ENCODE results near the gene SOX9.

The SOX9 gene

DNA sequence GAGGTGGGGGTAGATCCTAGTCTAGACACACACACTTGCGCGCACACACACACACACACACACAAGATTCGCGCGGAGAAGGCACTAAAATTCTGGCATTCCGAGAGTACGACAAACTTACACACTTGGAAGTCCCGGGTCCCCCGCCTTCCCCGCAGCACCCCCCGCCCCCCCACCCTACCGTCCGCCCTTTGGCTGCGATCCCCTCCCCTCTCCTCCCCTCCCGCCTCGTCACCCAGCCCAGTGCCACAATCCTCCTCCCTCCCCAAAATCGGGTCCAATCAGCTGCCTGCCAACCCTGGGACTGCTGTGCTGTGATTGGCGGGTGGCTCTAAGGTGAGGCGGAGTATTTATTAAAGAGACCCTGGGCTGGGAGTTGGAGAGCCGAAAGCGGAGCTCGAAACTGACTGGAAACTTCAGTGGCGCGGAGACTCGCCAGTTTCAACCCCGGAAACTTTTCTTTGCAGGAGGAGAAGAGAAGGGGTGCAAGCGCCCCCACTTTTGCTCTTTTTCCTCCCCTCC is at the start of gene SOX9:
SOX9 (plus strand) TSS at position 379 of the 522 bp plus-strand sequence. CDS start 372 bp downstream, outside the sequence.
- no peak for DNase-seq

DNA sequence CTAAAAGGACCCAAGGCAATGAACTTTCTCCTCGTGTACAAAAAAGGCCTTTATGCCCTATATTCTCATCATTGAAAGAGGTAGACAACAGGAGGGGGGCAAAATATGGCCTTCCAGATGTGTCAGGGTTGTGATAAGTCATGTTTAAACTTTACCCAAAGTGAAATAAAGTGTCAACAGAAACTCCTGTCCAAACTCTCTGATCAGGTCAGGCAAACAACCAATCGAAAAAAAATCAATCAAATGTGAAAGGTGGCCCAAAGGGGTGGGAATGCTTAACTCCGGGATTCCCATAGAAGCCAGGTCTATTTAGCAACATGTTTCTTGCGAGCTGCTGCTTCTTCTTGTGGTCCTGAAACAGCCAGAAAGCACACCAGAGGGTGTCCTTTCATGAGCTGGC is 49.5 kb upstream of the SOX9 start:
- DNase-seq = no peak

DNA sequence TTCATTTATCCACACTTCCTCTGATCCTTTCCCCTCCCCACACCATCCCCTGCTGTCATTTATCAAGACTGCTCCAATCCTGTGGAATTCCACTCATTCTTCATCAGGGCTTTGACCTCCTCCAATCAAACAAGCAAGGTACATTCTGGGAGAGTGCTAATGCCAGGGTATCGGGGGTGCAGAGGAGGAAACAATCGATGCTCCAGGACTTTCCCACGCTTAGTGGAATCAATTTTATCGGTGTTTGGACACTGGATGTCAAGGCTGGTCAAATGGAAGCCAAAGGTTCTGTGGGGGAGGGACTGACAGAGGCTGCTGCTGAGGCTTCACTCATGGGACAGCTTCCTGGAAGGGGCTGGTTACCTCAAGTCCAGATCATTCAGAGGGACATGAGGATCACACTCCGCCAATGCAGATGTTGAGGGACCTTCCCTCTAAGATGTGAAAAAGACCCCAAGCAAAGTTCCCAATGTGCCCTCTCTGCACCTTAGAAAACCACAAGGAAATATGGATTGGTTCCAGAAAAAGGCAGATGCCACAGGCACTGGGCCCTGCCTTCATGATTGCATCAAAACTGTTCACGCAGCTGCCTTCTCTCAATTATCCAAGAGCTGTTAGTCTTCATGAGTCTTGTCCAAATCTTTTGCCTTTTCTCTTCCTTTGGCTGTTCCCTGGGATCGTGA is 44.7 kb upstream of the SOX9 start:
- no peak for DNase-seq

DNA sequence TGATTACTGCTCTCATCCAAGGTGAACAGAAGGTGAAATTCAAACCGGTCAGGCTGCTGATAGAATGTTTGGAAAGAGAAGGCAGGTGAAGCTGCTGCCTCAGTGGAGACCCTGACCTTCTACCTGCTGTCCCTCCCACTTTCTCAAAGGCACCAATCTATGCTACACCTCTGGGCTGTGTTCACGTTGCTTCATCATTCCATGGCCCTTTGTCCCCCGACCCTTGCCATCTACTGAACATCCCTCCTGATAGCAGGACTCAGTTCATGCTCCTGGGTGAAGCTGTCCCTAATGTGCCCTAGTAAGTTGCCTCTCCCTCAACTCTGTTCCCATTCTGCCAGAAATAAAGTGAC is 44.2 kb upstream of the SOX9 start:
- DNase-seq = no peak

DNA sequence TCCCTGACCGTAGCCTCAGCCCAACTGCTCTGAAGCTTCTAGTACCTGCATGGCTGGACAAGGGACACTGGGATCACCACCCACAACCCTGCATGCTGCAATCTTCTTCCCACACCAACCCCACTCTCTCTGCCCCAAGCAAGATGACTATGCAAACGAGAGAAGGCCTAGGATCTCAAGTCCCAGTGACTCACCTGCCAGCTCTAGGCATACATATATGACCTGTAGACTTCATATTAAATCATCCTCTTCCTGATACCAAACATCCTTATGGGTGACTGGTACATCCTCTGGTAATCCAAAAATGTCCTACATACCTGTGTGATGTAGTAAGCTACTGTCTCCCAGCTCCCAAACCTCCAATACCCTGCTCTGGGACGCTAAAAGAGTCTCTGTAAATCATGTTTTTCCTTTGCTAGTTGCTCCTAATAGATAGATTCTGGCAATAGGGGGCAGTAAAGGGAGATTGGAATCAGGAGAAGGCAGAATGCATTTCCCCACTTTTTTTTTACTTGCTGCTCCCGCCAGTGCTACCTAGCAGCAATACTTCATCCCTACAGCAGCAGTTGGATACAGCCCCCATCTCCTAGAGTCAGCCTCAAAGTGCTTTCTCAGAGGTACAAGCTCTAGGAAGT is 43.4 kb upstream of the SOX9 start:
- DNase-seq = no peak

DNA sequence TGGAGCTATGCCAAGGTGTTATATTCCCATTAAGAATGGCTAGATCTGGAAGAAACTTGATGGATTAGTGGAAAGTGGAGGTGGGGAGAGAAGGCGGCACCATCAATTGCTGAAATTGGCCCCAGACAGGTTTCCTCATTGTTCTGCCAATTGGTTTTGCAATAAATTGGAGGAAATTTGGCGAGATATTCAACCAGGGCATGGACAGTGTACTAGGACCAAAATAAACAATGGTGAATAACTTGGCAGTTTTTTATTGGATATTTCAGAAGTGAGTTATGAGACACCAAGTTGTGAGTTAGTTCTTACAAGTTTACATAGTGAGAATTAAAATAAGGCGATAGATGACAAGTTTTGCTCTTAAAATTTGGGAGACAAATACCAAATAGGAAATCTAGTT is 41.1 kb upstream of the SOX9 start:
- DNase-seq = no peak

DNA sequence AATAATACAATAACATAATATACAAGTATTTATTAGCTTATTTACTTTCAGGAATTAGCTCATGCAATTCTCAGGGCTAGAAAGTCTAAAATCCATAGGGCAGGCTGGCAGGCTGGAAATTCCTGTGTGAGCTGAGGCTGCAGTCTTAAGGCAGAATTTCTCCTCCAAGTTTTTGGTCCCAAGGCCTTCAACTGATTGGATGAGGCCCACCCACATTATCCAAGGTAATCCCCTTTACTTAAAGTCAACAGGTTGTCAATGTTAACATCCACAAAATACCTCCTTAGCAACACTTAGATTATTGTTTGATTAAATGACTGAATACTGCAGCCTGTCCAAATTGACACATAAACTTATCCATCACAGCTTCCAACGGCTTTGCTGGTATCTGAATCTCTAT is 32.9 kb upstream of the SOX9 start:
- no peak for DNase-seq

DNA sequence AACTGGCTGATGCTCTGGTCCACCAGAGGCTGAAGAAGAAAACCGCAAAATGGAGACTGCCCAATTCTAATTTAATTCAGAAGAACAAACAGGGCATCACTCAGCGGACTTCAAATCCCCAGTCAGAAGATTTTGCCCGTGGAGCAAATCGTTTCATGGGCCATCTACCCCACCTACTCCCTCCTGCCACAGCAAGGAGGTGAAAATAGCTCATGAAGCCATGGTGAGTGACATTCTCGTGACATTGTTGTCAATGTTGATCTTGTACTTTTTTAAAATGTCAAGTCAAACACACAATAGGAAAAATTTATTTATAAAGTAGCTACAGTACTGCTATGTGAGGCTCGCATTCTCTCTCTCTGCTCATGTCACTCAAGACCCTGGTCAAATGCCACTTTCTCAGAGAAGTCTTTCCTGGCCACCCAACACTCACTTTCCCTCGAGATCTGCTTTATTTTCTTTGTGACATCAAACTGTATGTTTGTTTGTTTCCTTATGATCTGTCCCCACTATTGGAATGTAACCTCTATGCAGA is 31.3 kb upstream of the SOX9 start:
- DNase-seq = no peak

DNA sequence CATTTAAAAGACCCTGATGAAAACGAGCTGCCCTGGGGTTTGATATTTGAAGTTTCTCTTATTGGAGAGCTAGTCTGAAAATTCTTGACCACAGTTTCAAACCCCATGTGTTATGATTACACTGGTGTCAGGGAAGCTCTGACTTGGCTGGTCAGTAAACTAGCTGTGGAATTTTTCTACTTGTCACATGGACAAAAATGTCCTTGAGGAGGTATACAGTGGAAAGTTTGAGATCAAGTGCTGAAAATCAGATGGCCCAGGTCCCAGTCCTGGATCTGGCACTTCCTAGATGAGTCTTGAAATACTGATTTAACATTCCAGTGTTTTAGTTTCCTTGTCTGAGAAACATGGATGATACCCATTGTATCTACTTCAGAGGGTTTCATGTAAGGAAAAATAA is 30.7 kb upstream of the SOX9 start:
- DNase-seq = no peak

DNA sequence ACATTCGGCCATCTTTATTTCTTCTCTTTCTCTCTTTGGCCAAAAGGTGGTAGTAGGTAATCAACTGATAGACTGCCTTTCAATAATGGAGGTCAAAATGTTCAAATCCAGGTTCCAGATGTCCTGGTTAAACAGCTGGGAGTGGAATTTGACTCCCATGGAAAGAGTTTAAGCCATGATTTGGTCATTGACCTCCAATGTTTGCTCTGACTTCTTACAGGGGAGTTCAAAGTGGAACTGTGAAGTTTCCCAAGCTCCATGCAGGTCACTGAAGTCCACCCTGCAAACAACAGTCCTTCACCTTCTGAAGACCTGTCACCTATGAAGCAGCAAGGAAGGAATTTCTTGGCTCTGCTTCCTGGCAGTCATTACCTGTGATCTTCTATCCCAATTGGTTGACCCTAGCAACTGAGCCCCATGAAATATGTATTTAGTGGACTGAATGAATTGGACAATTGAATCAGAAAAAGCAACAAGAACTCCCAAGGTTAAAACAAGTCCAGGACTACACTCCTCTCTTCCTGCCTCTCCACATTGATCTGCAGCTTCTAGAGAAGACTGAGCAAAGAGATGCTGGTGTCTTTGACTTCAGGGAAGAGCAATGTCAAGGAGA is 28.0 kb upstream of the SOX9 start:
- no peak for DNase-seq

DNA sequence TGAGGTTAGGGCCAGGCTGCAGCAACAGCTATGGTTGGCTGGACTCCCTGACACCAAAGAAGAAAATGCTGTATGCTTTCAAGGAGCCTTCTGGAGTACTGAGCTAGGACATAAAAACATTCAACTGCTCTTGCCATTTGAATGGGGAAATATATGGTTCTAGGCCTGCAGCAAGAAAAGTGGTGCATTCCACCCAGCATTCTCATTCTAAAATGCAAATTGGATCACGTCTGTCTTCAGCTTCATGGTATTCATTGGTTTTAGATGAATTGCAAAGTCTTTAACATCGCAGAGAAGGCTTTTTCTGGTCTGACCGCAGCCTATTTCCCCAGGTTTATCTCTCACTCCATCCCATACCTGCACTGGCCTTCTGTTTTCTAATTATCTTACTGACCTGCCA is 27.1 kb upstream of the SOX9 start:
- no peak for DNase-seq

DNA sequence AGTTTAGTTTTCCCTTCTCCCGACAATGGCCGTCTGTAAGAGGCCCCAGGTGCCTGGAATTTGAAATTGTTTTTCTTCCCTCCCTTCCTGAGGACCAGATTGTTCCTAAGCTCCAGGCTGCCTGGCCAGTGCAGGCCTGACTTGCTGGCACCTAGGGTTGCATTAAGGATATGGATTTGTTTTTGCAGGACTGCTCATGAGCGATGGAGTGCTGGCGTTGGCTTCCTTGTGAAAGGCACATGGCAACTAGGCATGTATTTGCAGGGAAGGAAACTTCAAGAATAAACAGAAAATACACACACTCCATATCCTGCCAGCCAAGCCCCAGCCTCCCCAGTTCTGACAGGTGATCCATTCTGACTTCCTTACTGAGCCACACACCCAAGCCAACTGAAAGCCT is 25.5 kb upstream of the SOX9 start:
- no peak for DNase-seq

DNA sequence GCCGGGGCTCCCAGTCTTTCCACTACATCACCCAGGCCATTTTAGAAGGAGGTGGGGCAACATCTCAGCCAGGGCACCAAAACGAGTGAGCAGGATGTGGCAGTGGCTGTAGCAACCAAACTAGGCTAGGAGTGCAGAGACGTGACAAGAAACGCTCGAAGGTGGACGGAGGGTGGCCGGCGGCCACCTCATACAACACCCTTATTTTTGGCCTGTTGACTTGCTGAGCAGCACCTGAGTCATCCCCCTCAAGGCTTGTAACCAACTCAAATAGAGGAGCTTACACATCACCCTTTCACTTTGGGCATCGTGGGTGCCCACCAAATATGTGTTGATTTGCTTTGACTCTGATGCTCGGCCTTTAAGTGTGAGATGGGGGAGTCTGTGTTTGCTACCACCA is 23.7 kb upstream of the SOX9 start:
- no peak for DNase-seq

DNA sequence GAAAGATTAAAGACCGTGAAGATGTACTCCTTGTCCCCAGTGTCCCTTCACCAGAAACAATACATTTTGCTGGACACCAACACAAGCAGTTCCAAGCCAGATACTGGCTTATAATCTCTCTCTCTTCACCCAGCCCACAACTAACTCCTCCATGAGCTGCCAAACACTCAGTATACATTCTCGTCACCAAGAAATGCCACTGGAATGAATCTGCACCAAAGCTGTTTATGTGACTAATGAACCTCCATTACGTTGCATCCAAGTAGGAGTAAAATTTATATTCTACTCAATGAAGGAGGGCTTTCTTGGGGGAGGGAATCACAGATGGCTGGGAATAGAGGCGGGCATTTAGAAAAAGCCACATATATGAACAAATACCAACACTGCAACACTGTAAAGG is 20.9 kb upstream of the SOX9 start:
- no peak for DNase-seq

DNA sequence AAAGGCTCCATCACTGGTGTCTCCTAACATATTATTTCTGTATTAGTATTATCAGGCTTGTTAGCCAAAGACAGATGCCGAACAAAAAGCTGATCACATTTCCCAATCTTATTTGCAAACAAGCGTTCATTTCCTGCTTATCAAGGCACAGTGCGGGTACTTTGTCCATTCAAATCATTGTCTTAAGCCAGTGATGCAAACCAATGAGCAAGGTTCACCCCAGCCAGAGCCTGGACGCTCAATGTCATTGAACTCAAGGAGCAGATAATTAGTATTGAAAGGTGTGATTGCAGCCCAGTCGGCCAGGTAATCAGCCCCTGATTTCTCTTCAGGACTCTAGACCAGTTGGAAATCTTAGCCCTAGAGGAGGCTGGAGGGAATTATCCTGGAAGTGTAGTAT is 20.4 kb upstream of the SOX9 start:
- DNase-seq = no peak

DNA sequence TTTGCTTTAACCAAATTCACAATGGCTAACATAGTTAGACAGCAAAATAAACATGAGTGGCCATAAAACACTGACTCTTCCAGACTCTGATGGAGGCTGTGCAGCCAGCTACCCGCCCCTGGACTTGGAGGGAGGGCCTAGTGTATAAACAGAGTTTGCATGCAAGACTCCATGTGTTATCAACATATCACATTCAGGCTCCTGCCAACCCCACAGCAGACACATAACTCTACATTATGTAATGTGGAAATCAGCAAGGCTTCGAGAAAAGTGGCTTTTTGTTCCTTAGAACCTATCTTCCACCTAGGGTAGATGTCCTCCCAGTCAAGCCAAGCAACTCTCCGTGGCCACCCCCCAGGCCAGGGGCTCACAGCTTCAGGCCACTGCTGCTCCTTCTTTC is 19.3 kb upstream of the SOX9 start:
- DNase-seq = no peak

DNA sequence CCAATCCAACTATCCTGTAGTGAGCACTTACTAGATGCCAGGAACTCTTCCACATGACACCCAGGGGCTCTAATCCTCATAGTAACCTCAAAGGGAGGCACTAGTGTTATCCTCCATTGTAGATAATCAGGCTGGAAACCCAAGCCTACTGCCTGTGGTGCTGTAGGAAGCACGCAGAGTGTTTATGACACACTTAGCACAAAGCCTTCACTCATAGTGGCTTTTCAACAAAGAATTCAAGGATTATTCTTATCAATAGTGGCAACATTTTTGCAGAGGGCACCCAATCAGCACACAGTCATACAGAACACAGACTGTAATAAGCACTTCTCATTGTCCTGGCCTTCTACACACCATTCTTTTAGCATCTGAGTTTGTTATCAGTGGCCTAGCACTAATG is 18.5 kb upstream of the SOX9 start:
- no peak for DNase-seq

DNA sequence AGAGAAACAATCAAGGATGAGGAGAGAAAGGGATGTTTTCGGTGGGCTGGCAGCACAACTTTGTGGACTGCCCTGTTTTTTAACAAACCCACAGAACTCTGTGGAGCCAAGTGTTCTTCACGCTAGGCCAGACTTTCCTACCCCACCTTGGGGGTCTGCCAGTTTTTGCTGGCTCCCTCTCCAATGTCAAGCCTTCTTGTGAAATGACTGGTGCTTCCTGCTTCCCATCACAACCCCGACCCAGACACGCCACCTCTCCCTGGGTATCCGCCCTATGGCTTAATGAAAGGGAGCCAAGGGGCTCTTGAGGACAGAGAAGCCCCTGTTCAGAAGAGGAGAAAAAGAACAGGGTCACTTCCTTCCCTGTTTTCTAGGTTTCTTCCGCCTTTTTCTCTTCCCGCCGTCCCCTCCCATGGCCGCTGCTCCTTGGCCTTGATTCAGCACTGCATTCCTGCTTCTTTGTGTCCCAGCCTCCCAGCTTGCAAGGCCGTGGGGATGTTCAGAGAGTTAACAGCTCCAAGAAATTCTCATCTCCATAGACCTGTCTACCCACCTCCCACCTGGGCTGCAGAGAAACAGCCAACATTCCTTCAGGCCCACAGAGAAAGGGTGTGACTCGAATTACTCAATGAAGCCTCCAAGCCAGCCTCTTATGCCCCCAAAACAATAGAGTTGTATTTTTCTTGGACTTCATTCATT is 16.5 kb upstream of the SOX9 start:
- DNase-seq = no peak

DNA sequence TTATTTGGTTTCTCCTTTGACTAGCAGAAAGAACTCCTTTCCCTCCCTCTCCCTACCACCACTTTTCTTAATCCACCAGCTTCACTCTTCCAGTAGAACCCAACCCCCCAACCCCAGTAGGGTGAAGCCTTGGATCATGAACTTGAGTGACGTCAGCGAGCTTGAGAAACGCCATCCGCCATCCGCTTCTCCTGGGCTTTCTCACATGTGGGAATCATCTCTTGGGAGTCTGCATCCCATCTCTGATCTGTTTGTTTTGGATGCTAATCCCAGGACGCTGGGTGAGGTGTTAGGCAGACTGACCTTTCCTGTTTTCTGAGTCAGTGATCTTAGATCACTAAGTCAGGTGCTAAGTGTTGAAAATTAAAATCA is 16.0 kb upstream of the SOX9 start:
- DNase-seq = no peak

DNA sequence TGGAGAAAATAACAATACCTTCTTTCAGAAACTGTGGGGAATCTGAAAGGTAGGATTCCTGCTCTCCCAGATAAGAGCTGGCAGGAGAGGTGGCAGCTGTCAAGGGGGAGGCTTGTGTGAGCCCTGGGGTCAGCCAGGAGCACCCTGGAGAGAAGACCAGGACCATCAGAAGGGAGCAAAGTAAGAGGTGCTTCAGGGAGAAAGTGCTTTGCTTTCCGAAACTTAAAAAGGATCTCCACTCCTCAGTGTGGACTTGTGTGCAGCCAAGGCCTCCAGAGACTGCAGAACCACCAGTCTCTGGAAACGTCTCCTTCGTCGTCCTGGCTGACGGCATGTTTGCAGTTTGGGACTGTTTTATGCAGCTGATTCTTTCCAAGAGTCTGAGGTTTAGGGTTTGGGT is 13.7 kb upstream of the SOX9 start:
- DNase-seq = no peak

DNA sequence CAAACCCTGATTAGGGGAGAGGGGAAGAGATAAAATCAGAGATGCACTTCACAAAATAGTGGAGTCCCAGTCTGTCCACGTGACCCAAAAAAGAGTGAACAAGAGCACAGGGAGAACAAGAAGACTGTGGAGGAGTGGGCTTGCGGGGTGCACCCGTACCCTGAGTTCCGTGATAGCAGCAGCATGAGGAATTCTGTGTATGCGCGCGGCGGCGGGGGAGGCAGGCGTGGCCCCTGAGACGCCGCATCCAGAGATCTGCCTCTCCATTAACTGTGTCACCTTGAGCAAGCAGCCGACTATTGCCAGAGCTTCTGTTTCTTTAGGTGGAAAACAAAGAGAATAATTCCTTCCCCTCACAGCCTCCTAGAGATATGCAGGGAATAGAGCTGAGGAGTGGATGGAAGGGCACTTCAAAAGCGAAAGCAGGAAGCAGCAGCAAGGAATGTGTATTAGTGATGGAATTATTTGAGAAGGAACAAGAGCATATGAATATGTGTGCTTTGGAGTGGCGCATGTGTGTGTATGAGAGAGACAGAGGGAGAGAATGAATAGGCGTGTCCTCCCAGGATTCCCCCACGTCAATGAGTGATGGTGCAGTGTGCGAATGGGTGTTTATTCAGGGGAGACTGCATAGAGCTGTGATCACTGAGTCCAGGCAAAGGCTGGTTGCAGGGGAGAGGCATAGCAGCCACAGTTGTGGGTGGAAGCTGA is 10.4 kb upstream of the SOX9 start:
- DNase-seq = no peak

DNA sequence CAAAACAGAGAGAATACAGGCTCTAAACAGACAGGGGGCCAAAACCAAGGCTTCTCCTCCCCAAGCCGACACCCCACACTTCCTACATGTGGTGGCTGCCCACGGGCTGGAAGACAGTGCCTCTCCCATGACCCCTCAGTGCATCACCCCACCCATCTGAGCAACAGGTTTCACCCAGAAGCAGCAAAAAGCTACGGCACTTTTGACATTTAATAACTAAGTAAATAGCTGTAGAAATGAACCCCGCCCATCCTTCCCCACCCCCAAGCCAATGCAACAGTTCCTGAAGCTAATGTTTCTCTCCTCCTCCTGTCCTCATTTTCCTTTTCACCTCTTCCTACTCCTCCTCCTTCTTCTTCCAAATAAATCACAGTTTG is 9.9 kb upstream of the SOX9 start:
- no peak for DNase-seq

DNA sequence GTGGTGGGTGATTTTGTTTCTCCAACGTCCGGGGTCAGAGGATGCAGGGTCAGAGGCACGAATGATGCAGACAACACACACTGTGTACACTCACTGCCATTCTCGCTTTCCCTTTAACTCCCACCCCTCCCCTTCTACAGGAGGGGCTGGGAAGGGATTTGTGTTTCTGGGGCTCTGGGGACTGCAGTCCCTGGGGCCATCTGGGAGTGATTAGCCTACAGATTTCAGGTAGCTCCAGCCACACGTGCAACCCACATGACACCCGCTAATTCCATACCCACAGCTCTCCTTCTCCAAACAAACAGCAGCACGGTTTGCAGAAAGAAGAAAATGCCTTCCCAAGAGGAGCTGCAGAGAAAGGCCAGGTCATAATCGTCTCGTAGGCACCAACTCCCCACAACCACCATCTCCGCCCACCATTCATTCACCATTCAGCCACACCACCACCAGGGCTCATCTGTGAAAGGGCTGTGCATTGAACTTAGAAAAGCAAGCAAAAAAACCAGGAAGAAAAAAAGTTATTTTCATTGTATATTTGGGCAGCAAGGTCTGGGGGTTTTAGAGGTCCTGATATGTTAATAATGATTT is 9.4 kb upstream of the SOX9 start:
- DNase-seq = no peak

Measured in activated CD8-positive, alpha-beta memory T cell treated with anti-CD3 and anti-CD28 coated beads for 24 hours (primary cell).